ENCODE results near the gene AKAP8L.
"Not testable (repeated sequence)": the region's sequence is repeated elsewhere in the genome, so short reads cannot be mapped to it uniquely, and the experiment has no call there.

The AKAP8L gene

GRCh38 chr19:15352535-15352934, 66.3 kb downstream of the AKAP8L start:
- DNase-seq, result not testable (repeated sequence)

GRCh38 chr19:15341328-15341727, 77.5 kb downstream of the AKAP8L start:
- not testable (repeated sequence) for DNase-seq

- DNase-seq, result no peak
Measured at GRCh38 chr19:15340086-15340485, 78.7 kb downstream of the AKAP8L start.

GRCh38 chr19:15337202-15337601, 81.6 kb downstream of the AKAP8L start:
- no peak for DNase-seq

- not testable (repeated sequence) for DNase-seq
Measured at GRCh38 chr19:15335992-15336391, 82.8 kb downstream of the AKAP8L start.

- DNase-seq, result peak; percentile 14
Measured at GRCh38 chr19:15332311-15332996, 86.3 kb downstream of the AKAP8L start, which contains the start of gene BRD4. Gene BRD4, minus strand, starts transcription at chr19:15332539. Its CDS starts 59,440 bp downstream, at chr19:15273099.

- DNase-seq, result no peak
Measured at GRCh38 chr19:15331419-15332310, 87.1 kb downstream of the AKAP8L start.

GRCh38 chr19:15330801-15331418, 87.9 kb downstream of the AKAP8L start:
- no peak for DNase-seq

Measured in NCI-H1694 (cell line).